ENCODE results near the gene C12orf57. TPM values are rescaled to one million over a fixed set of nuclear protein-coding genes. Genes with fewer than 3 reads are reported as not detected.
A peak's percentile ranks its signal among the peaks of the same experiment; 100 is the strongest.
"Not testable (repeated sequence)": the region's sequence is repeated elsewhere in the genome, so short reads cannot be mapped to it uniquely, and the experiment has no call there.

C12orf57 gene, protein sequence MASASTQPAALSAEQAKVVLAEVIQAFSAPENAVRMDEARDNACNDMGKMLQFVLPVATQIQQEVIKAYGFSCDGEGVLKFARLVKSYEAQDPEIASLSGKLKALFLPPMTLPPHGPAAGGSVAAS
- total RNA-seq: 100 to 1,000 TPM; 229 to 609 TPM

DNA sequence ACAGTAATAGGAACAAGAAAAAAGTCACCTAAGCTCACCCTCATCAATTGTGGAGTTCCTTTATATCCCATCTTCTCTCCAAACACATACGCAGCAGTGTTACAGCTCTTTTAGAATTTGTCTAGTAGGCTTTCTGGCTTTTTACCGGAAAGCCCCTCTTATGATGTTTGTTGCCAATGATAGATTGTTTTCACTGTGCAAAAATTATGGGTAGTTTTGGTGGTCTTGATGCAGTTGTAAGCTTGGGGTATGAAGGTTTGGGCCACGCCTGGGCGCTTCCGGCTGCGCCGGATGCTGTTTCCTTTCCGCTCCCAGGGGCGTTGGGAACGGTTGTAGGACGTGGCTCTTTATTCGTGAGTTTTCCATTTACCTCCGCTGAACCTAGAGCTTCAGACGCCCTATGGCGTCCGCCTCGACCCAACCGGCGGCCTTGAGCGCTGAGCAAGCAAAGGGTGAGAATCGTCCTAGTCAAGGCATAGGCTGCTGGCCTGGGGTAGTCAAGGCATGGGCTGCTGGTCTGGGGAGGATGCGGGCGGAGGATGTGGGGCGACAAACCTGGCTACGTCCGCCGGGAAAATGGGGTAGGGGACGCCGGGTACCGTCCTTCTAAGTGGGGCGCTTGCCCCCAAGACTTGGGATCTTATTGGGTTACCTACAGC lies at the start of gene C12orf57, which contains the start of gene RNU7-1:
Gene C12orf57, plus strand, starts transcription at position 301 of the 659 bp plus-strand sequence. Its CDS starts 100 bp downstream, at position 401.
Gene RNU7-1, plus strand, starts transcription at position 95 of the 659 bp plus-strand sequence.
- peak in 1 of 2 donors; percentile 87 for DNase-seq (ENCODE audit: low spot score in 2 of 2)
- peak within 1 kb of the TSS; percentile 99 to 100 for H3K27ac Mint-ChIP-seq
- H3K9me3 Mint-ChIP-seq: no peaks in the 10 kb centered on the region
- peaks cover 26 to 42% of the 10 kb centered on the region in 2 donors for H3K36me3 Mint-ChIP-seq
- ATAC-seq: peak; percentile 56 to 67

DNA sequence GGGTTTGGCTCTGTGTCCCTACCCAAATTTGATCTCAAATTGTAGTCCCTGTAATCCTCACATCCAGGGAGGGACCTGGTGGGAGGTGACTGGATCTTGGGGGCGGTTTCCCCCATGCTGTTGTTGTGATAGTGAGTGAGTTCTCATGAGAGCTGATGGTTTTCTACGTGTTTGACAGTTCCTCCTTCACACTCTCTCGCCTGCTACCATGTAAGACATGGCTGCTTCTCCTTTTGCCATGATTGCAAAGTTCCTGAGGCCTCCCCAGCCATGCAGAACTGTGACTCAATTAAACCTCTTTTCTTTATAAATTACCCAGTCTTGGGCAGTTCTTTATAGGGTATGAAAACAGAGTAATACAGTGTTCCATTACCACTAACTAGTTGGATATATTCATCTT lies 49.5 kb upstream of the C12orf57 start:
- no peak overlapping the region for H3K27ac Mint-ChIP-seq
- no peaks in the 10 kb centered on the region for H3K9me3 Mint-ChIP-seq
- DNase-seq (ENCODE audit: low spot score in 2 of 2) (no peak), ATAC-seq (no peak)
- H3K36me3 Mint-ChIP-seq: no peaks in the 10 kb centered on the region

DNA sequence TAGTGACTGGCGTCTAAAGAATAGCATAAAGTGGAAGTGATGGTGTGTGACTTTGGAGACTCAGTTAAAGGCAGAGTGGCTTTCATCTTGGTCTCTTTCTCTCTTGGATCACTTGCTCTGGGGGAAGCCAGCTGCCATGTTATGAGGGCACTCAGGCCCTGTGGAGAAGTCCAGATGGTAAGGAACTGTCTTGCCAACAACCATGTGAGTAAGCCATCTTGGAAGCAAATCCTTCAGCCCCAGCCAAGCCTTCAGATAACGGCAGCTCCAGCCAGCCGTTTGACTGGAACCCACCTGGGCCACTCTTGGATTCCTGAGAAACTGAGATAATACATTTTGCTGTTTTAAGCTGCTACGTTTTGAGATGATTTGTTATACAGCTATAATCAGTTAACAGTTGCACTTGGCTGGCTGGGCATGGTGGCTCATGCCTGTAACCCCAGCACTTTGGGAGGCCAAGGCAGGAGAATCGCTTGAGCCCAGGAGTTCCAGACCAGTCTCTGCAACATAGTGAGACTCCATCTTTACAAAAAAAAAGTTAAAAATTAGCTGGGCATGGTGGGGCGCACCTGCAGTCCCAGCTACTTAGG lies 46.9 kb upstream of the C12orf57 start:
- Mint-ChIP-seq H3K36me3 (no peaks in the 10 kb centered on the region), H3K9me3 (no peaks in the 10 kb centered on the region), H3K27ac (no peak overlapping the region)
- no peak for DNase-seq (ENCODE audit: low spot score in 2 of 2)
- no peak for ATAC-seq

DNA sequence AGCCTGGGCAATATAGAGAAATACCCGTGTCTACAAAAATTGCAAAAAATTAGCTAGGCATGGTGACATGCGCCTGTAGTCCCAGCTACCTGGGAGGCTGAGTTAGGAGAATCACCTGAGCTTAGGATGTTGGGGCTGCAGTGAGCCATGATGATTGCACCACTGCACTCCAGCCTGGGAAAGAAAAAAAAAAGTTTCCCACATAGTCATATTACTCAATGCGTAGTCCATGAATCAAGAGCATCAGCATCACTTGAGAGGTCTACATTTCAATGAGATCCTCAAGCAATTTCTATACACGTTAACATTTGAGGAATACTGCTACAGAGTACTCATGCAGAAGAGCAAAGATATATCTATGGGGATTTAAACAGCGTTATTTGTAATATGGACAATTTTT lies 44.4 kb upstream of the C12orf57 start:
- no peaks in the 10 kb centered on the region for H3K36me3 Mint-ChIP-seq
- DNase-seq (ENCODE audit: low spot score in 2 of 2) (no peak), ATAC-seq (no peak)
- no peak overlapping the region for H3K27ac Mint-ChIP-seq
- no peaks in the 10 kb centered on the region for H3K9me3 Mint-ChIP-seq

DNA sequence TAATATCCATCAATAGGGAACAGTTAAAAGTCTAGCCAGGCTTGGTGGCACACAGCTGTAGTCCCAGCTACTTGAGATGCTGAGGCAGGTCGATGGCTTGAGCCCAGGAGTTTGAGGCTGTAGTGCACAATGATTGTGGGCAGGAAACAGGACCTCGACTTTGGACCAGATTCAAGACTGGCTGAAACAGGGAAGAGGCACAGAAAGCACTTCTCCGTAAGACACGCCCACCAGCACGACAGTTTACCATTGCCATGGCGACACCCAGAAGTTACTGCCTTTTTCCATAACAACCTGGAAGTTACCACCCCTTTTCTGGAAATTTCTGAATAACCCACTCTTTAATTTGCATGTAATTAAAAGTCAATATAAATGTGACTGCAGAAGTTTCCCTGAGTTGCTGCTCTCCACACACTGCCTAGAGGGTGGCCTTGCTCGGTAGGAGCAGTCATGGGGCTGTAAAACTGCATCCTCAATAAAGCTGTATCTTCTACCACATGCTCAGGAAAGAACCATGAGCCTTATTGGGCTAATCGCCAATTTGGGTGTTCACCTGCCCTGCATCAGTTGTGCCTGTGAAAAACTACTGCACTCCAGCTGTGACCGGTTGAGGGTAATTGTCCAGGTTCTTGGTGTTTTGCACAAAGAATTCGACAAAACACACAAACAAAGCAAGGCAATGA lies 43.8 kb upstream of the C12orf57 start:
- Mint-ChIP-seq H3K36me3 (no peaks in the 10 kb centered on the region), H3K27ac (no peak overlapping the region), H3K9me3 (no peaks in the 10 kb centered on the region)
- DNase-seq (ENCODE audit: low spot score in 2 of 2) (no peak), ATAC-seq (no peak)

DNA sequence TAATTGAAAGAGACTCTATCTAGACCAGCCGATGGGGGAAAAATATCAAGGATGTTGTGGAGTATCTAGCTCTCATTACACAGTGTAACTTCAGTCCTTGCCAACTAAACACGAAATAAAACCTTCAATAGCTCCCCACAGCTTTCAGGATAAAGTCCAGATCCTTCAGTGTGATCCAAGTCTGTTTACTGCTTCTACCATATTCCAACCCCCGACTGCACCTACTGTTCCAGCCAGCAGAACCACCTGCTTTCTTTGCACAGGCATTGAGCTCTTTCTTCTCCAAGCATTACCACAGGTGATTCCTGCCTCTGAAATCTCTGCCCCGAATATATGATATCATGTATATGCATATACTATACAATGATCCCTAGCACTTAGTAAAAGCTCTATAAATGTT lies 41.4 kb upstream of the C12orf57 start:
- Mint-ChIP-seq H3K9me3 (no peaks in the 10 kb centered on the region), H3K36me3 (no peaks in the 10 kb centered on the region), H3K27ac (no peak overlapping the region)
- no peak for DNase-seq (ENCODE audit: low spot score in 2 of 2)
- ATAC-seq: no peak

DNA sequence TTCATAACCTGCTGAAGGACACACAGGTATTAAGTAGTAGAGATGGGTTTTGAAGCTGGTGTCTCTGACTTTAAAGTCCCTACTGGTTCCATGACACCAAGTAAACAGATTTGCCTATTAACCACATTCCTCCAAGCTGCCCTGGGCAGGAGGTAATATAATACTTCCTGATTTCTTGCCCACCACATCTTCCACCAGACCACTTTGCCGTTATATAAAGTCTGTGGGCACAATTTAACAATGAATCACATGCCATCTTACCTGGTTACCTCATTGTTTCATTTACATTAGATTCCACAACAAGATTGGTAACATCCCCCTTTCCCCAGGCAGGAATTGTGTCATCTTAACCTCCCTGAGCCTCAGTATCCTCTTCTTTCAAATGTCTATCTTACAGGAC lies 40.1 kb upstream of the C12orf57 start:
- no peaks in the 10 kb centered on the region for H3K36me3 Mint-ChIP-seq
- no peak overlapping the region for H3K27ac Mint-ChIP-seq
- no peak for DNase-seq (ENCODE audit: low spot score in 2 of 2)
- ATAC-seq: no peak
- H3K9me3 Mint-ChIP-seq: no peaks in the 10 kb centered on the region

DNA sequence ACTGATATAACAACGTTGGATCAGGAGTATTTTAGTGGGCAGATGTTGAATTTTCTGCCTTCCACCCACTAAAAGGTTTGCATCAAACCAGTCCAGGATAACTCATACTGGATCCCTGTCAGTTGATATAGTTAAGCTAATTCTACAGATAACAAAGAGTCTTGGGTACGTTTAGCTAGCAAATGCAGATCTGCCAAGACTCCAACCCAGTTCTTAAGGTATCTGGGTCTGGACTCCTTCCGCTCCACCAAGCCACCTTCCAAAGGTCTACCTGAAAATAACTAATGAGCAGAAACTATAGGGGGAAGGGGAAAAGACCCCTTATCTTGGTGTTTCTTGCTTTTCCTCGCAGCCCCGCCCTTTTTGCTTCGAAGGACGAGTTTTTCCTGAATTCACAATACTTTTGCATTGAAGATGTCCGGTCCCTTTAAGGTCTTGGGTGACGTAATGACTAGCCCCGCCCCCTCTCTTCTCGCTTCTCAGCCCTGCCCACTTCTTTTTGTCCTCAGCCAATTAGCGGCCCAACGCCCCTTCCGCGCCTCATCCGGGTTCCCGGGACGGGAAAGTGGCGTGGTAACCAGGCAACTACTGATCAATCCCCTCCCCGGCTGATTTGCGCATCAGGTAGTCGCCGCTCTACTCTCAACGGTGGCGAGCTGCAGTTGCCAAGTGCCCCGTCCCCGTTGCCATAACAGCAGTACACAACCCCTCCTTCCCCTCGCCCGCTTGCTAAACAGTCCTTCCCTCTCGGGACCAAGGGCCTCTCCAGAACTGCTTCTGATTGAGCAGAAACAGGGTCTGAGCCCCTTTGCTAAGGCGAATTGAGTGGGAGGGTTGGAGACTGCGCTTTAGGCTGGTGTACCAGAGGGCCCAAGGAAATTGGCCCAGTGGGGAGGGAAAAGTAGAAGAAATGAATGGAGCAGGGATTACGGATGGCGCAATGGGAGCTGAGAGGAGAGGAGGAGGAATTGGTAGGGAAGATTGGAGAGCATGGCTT lies 39.2 kb upstream of the C12orf57 start, which contains the start of gene LRRC23:
Gene LRRC23, plus strand, starts transcription at position 543 of the 997 bp plus-strand sequence. CDS start 812 bp downstream, outside the sequence.
- Mint-ChIP-seq H3K36me3 (no peaks in the 10 kb centered on the region), H3K27ac (no peak within 1 kb of the TSS)

DNA sequence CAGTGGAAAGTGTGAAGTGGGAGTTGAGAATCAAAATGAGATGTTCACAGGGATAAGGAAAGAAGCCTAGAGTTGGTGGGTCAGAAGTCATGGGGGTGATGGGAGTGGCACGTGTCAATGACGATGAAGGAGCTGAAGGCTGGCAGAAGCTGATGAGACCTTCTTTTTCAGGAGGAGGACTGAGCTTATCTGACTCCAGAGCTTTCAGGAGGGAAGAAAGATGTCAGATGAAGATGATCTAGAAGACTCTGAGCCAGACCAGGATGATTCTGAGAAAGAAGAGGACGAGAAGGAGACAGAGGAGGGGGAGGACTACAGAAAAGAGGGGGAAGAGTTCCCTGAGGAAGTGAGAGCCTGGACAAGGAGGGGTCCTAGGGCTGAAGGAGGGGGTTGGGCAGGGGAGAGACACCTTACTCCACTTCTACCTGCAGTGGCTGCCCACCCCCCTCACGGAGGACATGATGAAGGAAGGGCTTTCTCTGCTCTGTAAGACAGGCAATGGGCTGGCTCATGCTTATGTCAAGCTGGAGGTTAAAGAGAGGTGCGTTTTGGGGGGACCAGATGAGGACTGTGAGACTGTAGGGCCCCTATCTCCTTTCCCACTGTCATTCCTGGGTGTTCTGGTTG lies 38.3 kb upstream of the C12orf57 start:
- H3K27ac Mint-ChIP-seq: no peak overlapping the region

More for the DNA sequence above, 39.2 kb upstream of the C12orf57 start, which contains the start of gene LRRC23:
- ATAC-seq (peak; percentile 93 to 98), DNase-seq (ENCODE audit: low spot score in 2 of 2) (peak; percentile 95 to 97)
- H3K9me3 Mint-ChIP-seq: no peaks in the 10 kb centered on the region

DNA sequence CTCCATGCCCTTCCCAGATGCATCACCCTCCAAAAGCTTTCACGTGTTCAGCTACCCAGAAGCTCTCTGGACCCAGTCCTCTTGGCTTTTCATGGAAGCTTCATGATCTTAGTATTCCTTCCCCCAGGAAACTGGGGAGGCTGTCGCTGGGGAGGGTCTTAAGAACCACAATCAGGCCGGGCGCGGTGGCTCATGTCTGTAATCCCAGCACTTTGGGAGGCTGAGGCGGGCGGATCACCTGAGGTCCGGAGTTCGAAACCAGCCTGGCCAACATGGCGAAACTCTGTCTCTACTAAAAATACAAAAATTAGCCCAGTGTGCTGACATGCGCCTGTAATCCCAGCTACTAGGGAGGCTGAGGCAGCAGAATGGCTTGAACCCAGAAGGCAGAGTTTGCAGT lies 35.7 kb upstream of the C12orf57 start:
- ATAC-seq; DNase-seq (ENCODE audit: low spot score in 2 of 2); H3K27ac Mint-ChIP-seq; H3K9me3 Mint-ChIP-seq; H3K36me3 Mint-ChIP-seq: not testable (repeated sequence)

More for the DNA sequence above, 38.3 kb upstream of the C12orf57 start:
- no peaks in the 10 kb centered on the region for H3K36me3 Mint-ChIP-seq
- no peak for ATAC-seq
- no peaks in the 10 kb centered on the region for H3K9me3 Mint-ChIP-seq
- no peak for DNase-seq (ENCODE audit: low spot score in 2 of 2)

DNA sequence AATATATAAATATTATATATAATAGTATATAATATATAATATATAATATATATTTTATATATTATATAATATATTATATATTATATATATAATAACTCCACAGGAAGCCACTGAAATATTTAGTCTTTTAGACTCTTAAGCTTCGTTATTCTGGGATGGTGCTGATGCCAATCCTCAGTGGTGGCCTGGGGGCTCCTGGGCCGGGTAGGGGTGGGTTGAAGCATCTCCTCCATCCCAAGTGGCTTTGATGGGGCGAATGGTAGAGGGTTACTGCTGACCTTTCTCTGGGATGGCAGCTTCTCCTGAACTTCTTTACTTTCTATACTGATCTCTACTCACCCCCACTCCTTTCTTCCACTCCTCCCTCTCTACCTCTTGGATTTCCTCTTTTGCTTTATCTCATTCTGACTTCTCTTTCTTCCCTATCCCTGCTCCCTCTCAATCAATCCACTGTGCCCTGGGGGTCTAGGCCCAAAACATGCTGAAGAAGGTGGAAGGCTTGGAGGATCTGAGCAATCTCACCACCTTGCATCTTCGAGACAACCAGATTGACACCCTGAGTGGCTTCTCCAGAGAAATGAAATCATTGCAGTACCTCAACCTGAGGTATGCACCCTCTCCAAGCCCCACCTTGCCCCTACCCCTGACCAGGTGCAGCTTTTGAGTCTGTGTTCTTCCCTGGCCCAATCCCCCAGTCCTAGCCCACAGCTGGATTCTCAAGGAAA lies 34.2 kb upstream of the C12orf57 start:
- Mint-ChIP-seq H3K27ac (no peak overlapping the region), H3K9me3 (no peaks in the 10 kb centered on the region), H3K36me3 (no peaks in the 10 kb centered on the region)
- no peak for DNase-seq (ENCODE audit: low spot score in 2 of 2)
- peak in 1 of 2 donors; percentile 40 for ATAC-seq

DNA sequence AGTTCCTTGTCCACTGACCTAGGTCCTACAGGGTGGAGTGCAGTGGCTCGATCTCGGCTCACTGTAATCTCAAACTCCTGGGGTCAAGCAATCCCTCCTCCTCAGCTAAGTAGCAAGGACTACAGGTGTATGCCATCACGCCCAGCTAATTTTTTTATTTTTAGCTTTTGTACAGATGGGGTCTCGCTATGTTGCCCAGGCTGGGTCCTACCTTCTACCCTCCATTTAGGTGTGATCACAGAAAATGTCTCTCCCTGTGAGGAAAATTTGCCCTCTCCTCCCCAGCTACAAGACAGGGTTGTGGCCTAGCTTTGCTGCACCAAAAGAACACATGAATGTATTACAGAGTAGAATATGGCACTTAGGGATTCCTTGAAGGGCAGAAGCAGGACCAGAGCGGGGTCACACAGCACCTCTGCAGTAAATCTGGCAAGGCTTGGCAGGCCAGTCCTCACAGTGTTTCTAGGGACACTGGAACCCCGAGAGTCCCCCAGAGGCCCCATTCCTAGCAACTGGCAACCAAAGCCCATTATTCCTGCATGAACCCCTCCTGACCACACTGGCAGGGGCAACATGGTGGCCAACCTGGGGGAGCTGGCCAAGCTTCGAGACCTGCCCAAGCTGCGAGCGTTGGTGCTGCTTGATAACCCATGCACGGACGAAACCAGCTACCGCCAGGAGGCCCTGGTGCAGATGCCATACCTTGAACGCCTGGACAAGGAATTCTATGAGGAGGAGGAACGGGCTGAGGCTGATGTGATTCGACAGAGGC lies 31.5 kb upstream of the C12orf57 start:
- ATAC-seq (no peak), DNase-seq (ENCODE audit: low spot score in 2 of 2) (no peak)
- peak overlapping the region in 1 of 2 donors; percentile 73 for H3K27ac Mint-ChIP-seq
- H3K36me3 Mint-ChIP-seq: peaks cover 6 to 26% of the 10 kb centered on the region in 2 donors
- no peaks in the 10 kb centered on the region for H3K9me3 Mint-ChIP-seq

DNA sequence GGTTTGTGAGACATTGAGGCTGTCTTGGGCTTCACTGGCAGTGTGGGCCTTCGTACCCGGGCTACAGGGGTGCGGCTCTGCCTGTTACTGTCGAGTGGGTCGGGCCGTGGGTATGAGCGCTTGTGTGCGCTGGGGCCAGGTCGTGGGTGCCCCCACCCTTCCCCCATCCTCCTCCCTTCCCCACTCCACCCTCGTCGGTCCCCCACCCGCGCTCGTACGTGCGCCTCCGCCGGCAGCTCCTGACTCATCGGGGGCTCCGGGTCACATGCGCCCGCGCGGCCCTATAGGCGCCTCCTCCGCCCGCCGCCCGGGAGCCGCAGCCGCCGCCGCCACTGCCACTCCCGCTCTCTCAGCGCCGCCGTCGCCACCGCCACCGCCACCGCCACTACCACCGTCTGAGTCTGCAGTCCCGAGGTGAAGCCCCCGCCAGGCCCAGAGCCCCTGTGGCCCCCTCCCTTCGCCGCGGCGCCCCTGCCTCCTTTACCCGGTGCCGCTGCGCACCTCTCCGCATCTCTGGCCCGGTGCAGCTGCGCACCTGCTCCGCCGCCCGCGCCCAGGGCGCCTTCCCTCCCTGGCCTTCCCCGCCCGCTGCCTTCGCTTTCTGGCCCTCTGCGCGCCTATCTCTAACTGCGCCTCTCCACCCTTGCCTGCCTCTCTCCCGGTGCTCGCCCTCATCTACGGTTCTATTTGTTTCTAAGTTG lies 29.4 kb upstream of the C12orf57 start, which contains the start of gene ENO2:
Gene ENO2, plus strand, starts transcription at position 335 of the 701 bp plus-strand sequence. CDS start 1,253 bp downstream, outside the sequence.
- Mint-ChIP-seq H3K9me3 (no peaks in the 10 kb centered on the region), H3K36me3 (peaks cover 7 to 29% of the 10 kb centered on the region in 2 donors), H3K27ac (peak within 1 kb of the TSS; percentile 73 to 98)
- peak; percentile 80 to 85 for DNase-seq (ENCODE audit: low spot score in 2 of 2)
- ATAC-seq: peak; percentile 90 to 94
